Uterus (tissue), 4 donors: Measurements from ENCODE around the gene ATP2C2. TPM values are rescaled to one million over a fixed set of nuclear protein-coding genes. Genes with fewer than 3 reads are reported as not detected.

Source experiments
- DNase-seq, 2 donors: peaks; one replicate each; pipeline ENCODE4 v3.0.0-alpha.2; 2019 to 2020
- H3K27ac ChIP-seq, 2 donors: fragments of 200-600 bp; sonication (generic); 1 replicate in 1 of 2; 2 replicates in 1 of 2; pipeline ENCODE4 v1.5.1; 2016 to 2018
- H3K27me3 ChIP-seq, 2 donors: fragments of 200-600 bp; sonication (generic); one replicate each; pipeline ENCODE4 v1.5.1; 2018 to 2019; ENCODE audit warnings: control low read depth in 1 of 2
- H3K36me3 ChIP-seq, 2 donors: fragments of 200-600 bp; sonication (generic); one replicate each; pipeline ENCODE4 v1.5.1; 2019; ENCODE audit warnings: control low read depth in 1 of 2
- H3K4me1 ChIP-seq, 2 donors: fragments of 200-600 bp; sonication (generic); one replicate each; pipeline ENCODE4 v1.5.1; 2018 to 2019; ENCODE audit warnings: control low read depth in 1 of 2
- H3K4me3 ChIP-seq, 2 donors: fragments of 200-600 bp; sonication (generic); 1 replicate in 1 of 2; 2 replicates in 1 of 2; pipeline ENCODE4 v1.5.1; 2018 to 2019; ENCODE audit warnings: mild to moderate bottlenecking in 1 of 2
- H3K9me3 ChIP-seq, 2 donors: fragments of 200-600 bp; sonication (generic); one replicate each; pipeline ENCODE4 v1.5.1; 2019; ENCODE audit warnings: control low read depth in 1 of 2
- CTCF ChIP-seq, 4 experiments: fragments of 200-600 bp in 2 of 4; fragments of 450-650 bp in 2 of 4; sonication (generic) in 2 of 4; IDR thresholded peaks; one replicate each; pipeline ENCODE4 v1.5.1; 2016 to 2019; ENCODE audit warnings: antibody characterized with exemption in 4 of 4, mild to moderate bottlenecking in 2 of 4, moderate library complexity in 1 of 4
- POLR2A ChIP-seq, 2 donors: fragments of 450-650 bp; IDR thresholded peaks; one replicate each; pipeline ENCODE4 v1.6.1; 2016; ENCODE audit warnings: antibody characterized with exemption in 2 of 2, mild to moderate bottlenecking in 1 of 2, moderate library complexity in 1 of 2
- intact Hi-C: fragments of 100-400 bp; cut with DNase I; formaldehyde crosslinking; loops from one replicate; pipeline ENCODE4 v1.15.1; 2023; ENCODE audit warnings: low total_unique reads
- total RNA-seq, 4 donors: library from RNA; depleted of rRNA in 3 of 4; stranded (reverse); fragments of >200 nt in 3 of 4; gene quantifications; one replicate each; pipeline versions ENCODE4 v1.1.0 to v1.2.4, GENCODE V29; 2014 to 2023
- donor health status: DM: yes; HTN: yes; CAD: no.

ATP2C2 gene
- total RNA-seq, 4 donors from 2014 or later, result 0.51 to 1.8 (median 0.84) TPM

GRCh38 chr16:84421938-84422220 lies 53.5 kb downstream of the ATP2C2 start:
- H3K4me3 ChIP-seq, result no peak overlapping the region
- TF ChIP-seq CTCF (IDR thresholded peaks at IDR 0.05) (no peak), POLR2A (IDR thresholded peaks at IDR 0.05) (no peak)
- H3K9me3 ChIP-seq, result no peaks in the 10 kb centered on the region
- intact Hi-C loops, result no loop called here
- no peaks in the 10 kb centered on the region for H3K4me1 ChIP-seq
- no peaks in the 10 kb centered on the region for H3K36me3 ChIP-seq
- no peaks in the 10 kb centered on the region for H3K27me3 ChIP-seq
- no peak overlapping the region for H3K27ac ChIP-seq
- no peak for DNase-seq

- no peak for TF ChIP-seq CTCF (IDR thresholded peaks at IDR 0.05)
- TF ChIP-seq POLR2A (IDR thresholded peaks at IDR 0.05), result no peak
- intact Hi-C loops, result no loop called here
- Histone ChIP-seq H3K9me3 (no peaks in the 10 kb centered on the region), H3K36me3 (no peaks in the 10 kb centered on the region), H3K27me3 (no peaks in the 10 kb centered on the region), H3K4me3 (no peak overlapping the region), H3K4me1 (no peaks in the 10 kb centered on the region), H3K27ac (no peak overlapping the region)
- no peak for DNase-seq
Measured at GRCh38 chr16:84423416-84423837, 55.1 kb downstream of the ATP2C2 start.

DNA sequence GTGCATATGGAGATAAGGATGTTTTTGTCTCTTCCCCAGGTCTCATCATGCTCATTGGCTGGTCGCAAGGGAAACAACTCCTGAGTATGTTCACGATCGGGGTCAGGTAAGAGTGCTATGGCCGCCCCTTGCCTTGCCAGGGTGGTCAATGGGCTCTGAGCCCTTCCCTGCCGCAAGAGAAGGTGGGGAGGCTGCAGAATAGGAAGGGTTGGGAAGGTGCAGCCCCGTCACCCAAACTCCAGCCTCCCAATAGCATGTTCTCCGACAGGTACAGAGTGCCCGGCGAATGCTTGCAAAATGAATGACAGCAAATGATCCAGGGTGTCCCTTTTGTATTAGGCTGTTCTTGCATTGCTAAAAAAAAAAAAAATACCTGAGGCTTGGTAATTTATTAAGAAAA lies 57.4 kb downstream of the ATP2C2 start:
- TF ChIP-seq POLR2A (IDR thresholded peaks at IDR 0.05), result no peak
- no peak for TF ChIP-seq CTCF (IDR thresholded peaks at IDR 0.05)
- Histone ChIP-seq H3K4me1 (no peaks in the 10 kb centered on the region), H3K9me3 (no peaks in the 10 kb centered on the region), H3K27ac (no peak overlapping the region), H3K27me3 (no peaks in the 10 kb centered on the region), H3K4me3 (no peak overlapping the region), H3K36me3 (no peaks in the 10 kb centered on the region)
- DNase-seq, result no peak
- intact Hi-C loops, result no loop called here

DNA sequence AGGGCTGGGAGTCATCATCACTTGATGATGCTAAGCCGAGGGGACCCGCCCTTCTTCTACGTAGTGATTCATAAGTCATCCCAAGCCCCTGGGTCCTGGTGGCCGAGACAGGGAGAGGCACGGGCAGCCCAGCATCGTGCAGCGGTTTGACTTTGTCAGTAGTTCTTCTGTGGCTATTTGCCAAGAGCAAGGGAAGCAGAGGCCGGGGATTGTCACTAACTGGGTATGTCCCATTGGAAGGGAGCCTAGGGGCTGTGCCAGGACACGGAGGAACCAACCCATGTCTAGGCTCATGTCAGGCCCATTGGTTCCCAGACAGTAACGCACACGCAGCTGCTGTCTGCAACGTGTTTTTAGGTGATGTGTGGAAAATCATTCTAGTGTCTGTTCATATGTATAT lies 58.5 kb downstream of the ATP2C2 start:
- no peaks in the 10 kb centered on the region for H3K27me3 ChIP-seq
- H3K27ac ChIP-seq, result no peak overlapping the region
- no peak overlapping the region for H3K4me3 ChIP-seq
- intact Hi-C loops, result no loop called here
- no peaks in the 10 kb centered on the region for H3K9me3 ChIP-seq
- no peaks in the 10 kb centered on the region for H3K4me1 ChIP-seq
- no peaks in the 10 kb centered on the region for H3K36me3 ChIP-seq
- no peak for TF ChIP-seq POLR2A (IDR thresholded peaks at IDR 0.05)
- TF ChIP-seq CTCF (IDR thresholded peaks at IDR 0.05), result no peak
- no peak for DNase-seq

DNA sequence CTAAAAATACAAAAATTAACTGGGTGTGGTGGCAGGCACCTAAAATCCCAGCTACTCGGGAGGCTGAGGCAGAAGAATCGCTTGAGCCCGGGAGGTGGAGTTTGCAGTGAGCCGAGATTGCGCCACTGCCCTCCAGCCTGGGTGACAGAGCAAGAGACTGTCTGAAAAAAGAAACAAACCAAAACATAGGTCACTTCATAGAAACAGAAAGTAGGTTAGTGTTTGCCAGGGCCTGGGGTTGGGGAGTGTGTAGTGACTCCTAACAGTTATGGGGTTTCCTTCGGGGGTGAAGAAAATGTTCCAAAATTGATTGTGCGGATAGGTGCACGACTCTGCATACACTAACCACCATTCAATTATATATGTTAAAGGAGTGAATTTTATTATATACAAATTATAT lies 59.2 kb downstream of the ATP2C2 start:
- no peak for TF ChIP-seq CTCF (IDR thresholded peaks at IDR 0.05)
- no peak for TF ChIP-seq POLR2A (IDR thresholded peaks at IDR 0.05)
- intact Hi-C loops, result no loop called here
- H3K9me3 ChIP-seq, result no peaks in the 10 kb centered on the region

More for the DNA sequence above, 59.2 kb downstream of the ATP2C2 start:
- no peak overlapping the region for H3K4me3 ChIP-seq
- H3K27me3 ChIP-seq, result no peaks in the 10 kb centered on the region
- H3K27ac ChIP-seq, result no peak overlapping the region
- no peak for DNase-seq
- no peaks in the 10 kb centered on the region for H3K4me1 ChIP-seq
- H3K36me3 ChIP-seq, result no peaks in the 10 kb centered on the region
